ENCODE data around the gene OBSCN. TPM values are rescaled to one million over a fixed set of nuclear protein-coding genes. Genes with fewer than 3 reads are reported as not detected.
A peak's percentile ranks its signal among the peaks of the same experiment; 100 is the strongest.

OBSCN gene
- total and polyA plus RNA-seq, 12 donors: 176 to 639 (median 407) TPM

GRCh38 chr1:228333739-228334115, 125.9 kb downstream of the OBSCN start:
- intact Hi-C loops (cut with DNase I): no loop called here
- DNase-seq: peak in 1 of 2 donors; percentile 8
- Histone ChIP-seq H3K27me3 (no peaks in the 10 kb centered on the region), H3K27ac (peak overlapping the region in 1 of 10 donors; percentile 21), H3K36me3 (peaks cover 0 to 79% (median 10%) of the 10 kb centered on the region in 9 donors), H3K9me3 (no peaks in the 10 kb centered on the region), H3K4me1 (peaks cover 0 to 15% (median 0%) of the 10 kb centered on the region in 9 donors), H3K4me3 (no peak overlapping the region)
- no peak for TF ChIP-seq CTCF (IDR thresholded peaks at IDR 0.05)
- 92 to 95% methylated on average over 10 of the region's 10 CpGs for WGBS, 2 donors
- no peak for ATAC-seq

GRCh38 chr1:228334226-228334935, 126.5 kb downstream of the OBSCN start:
- H3K36me3 ChIP-seq: peaks cover 0 to 81% (median 14%) of the 10 kb centered on the region in 9 donors
- ATAC-seq: no peak
- TF ChIP-seq CTCF (IDR thresholded peaks at IDR 0.05): no peak
- H3K9me3 ChIP-seq: no peaks in the 10 kb centered on the region
- H3K27me3 ChIP-seq: no peaks in the 10 kb centered on the region
- H3K27ac ChIP-seq: peak overlapping the region in 1 of 10 donors; percentile 21
- intact Hi-C loops (cut with DNase I): no loop called here
- WGBS, 2 donors: 93% methylated on average over 22 of the region's 22 CpGs
- peak in 1 of 2 donors; percentile 7 for DNase-seq
- H3K4me1 ChIP-seq: peaks cover 0 to 11% (median 0%) of the 10 kb centered on the region in 9 donors
- H3K4me3 ChIP-seq: no peak overlapping the region

- Histone ChIP-seq H3K27me3 (no peaks in the 10 kb centered on the region), H3K9me3 (no peaks in the 10 kb centered on the region), H3K36me3 (peaks cover 0 to 84% (median 14%) of the 10 kb centered on the region in 9 donors), H3K27ac (no peak overlapping the region), H3K4me3 (no peak overlapping the region), H3K4me1 (peaks cover 0 to 8% (median 0%) of the 10 kb centered on the region in 9 donors)
- no peak for ATAC-seq
- intact Hi-C loops (cut with DNase I): no loop called here
- WGBS, 2 donors: 77 to 85% methylated on average over 16 to 18 of the region's 18 CpGs
- DNase-seq: peak in 1 of 2 donors; percentile 3
- TF ChIP-seq CTCF (IDR thresholded peaks at IDR 0.05): no peak
These were observed 127.1 kb downstream of the OBSCN start for GRCh38 chr1:228334954-228335353.

- H3K9me3 ChIP-seq: no peaks in the 10 kb centered on the region
- intact Hi-C loops (cut with DNase I): no loop called here
- peaks cover 0 to 4% (median 0%) of the 10 kb centered on the region in 9 donors for H3K4me1 ChIP-seq
- H3K27me3 ChIP-seq: no peaks in the 10 kb centered on the region
- H3K27ac ChIP-seq: no peak overlapping the region
- DNase-seq (peak in 1 of 2 donors; percentile 2), ATAC-seq (no peak)
- no peak for TF ChIP-seq CTCF (IDR thresholded peaks at IDR 0.05)
- peaks cover 0 to 91% (median 14%) of the 10 kb centered on the region in 9 donors for H3K36me3 ChIP-seq
- H3K4me3 ChIP-seq: no peak overlapping the region
- 86 to 87% methylated on average over 15 of the region's 15 CpGs for WGBS, 2 donors
These were observed 127.8 kb downstream of the OBSCN start for GRCh38 chr1:228335406-228336307.
